GM10266 (cell line): ENCODE results near the gene ARHGAP12.

Source experiments
- DNase-seq: peaks from one replicate; pipeline ENCODE4 v3.0.0; 2012; ENCODE audit errors: extremely low spot score
- TF ChIP-seq, protein P1 (sequence below): IDR thresholded peaks from 2 replicates; pipeline ENCODE4 v1.5.1; 2012; ENCODE audit warnings: mild to moderate bottlenecking, low read depth; ENCODE audit not compliant: control insufficient read depth, insufficient read depth; ENCODE audit errors: missing control alignments

The ARHGAP12 gene

DNA sequence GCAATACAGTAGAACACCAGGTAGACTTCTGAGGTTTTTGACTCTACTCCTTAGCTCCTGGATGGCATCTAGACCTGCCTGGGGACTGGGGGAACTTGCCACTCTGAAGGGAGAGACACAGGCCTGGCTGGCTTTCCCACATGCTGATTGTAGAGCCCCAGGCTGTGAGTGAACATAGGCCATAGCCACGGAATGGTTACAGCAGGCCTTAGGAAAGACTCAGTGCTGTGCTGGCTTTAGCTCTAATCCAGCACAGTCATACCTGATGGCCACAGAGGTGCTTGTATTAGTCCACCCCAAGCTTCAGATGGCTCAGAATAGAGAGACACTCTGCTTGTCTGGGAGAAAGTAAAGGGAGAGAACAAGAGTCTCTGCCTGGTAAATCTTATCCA, 35.0 kb upstream of the ARHGAP12 start:
- TF ChIP-seq, protein P1, sequence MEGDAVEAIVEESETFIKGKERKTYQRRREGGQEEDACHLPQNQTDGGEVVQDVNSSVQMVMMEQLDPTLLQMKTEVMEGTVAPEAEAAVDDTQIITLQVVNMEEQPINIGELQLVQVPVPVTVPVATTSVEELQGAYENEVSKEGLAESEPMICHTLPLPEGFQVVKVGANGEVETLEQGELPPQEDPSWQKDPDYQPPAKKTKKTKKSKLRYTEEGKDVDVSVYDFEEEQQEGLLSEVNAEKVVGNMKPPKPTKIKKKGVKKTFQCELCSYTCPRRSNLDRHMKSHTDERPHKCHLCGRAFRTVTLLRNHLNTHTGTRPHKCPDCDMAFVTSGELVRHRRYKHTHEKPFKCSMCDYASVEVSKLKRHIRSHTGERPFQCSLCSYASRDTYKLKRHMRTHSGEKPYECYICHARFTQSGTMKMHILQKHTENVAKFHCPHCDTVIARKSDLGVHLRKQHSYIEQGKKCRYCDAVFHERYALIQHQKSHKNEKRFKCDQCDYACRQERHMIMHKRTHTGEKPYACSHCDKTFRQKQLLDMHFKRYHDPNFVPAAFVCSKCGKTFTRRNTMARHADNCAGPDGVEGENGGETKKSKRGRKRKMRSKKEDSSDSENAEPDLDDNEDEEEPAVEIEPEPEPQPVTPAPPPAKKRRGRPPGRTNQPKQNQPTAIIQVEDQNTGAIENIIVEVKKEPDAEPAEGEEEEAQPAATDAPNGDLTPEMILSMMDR: no peak
- no peak for DNase-seq

DNA sequence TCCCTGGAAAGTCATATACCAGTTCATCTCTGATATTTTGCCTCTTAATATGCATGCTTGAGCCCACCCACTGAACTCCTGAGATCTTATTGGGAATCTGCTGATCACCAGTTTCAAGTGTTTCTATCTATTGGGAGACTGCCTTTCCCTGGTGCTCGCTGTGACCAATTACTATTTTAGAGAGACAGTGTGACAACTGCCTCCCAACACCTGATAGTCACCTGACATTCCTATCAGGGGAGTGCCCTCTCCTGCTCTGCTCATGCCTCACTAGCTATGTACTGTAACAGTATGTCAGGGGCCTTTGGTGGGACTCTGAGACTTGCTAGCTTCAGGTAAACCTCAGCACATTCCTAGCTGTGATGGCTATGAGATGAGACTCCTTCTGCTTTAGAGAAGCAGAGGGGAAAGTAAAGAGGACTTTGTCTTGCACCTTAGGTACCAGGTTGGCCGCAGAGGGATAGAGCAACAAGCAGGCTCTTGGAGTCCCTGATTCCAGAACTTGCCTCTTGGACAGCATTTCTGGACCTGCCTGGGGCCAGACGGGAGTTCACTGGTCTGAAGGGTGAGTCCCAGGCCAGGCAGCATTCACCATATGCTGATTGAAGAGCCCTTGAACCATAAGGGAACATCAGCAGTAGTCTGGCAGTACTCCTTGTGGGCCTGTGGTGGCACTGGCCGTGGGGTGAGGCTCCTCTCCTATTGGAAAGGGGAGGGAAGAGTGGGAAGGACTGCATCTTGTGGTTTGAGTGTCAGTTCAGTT, 34.4 kb upstream of the ARHGAP12 start:
- DNase-seq: no peak
- TF ChIP-seq, protein P1: no peak

DNA sequence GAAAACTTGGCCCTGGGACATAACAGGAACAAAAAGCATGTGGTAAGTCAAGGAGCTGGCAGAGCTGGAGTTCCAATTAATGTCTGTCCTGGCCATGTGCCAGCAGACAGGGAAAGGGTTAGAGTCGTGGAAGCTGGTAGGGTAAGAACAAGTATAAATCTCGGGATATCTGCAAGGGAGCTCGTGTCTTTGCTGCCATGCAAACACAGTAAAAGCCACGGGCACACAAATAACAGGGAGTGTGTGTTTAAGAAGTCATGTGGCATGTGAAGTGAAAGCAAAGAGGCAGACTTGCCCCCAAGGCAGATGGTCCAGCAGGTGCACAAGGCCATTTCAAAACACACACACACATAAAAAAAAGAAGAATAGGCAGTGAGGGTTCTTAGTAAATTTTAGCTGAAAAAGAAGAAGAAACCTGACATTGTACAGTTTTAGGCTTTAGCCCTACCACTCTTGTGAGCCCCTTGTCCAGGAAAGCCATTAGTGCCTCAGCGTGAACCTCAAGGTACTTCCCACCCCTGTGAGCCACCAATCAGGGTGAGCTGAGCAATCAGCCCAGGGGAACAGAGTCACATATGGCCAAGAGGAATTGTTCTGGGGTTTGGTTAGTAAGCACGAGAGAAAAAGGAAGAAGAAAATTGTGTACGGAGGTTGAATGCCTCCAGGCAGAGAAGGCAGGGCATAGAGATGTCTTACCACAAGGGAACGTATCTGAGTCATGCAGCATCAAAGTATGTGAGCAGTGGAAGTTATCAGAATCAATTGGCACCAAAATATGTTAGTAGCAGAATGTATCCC, 32.8 kb upstream of the ARHGAP12 start:
- DNase-seq: peak; percentile 28
- TF ChIP-seq, protein P1: no peak

DNA sequence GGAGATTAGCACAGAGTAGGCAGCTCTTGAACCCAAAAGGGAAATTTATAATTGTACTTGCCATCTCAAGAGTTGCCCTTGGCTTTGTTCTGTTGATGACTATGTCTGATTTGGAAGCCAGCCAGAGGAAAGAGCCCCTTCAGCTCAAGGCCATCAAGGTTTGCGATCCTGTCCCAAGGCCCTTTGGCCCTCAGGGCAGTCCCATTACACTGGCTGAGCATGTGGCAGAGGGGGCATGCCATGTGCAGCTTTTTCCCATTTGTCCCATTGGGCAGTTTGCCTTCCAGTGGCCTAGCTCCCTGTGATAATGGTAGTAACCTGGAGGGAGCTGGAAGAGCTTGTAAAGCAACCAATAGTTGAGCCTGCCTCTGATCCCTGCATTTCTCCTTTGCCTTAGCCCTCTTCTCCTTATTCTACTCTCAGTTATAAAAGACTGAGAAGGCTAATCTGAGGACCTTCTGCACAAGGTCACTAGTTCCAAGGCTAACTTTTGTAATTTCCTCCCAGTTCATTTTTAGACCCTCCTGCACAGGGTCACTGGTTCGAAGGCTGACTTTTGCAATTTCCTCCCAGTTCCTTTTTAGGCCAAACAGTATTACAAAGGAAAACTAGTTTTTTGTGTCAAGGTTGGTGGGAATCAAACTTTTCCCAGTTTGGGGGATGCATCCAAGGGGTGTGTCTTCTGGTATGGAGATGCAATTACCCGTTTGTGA, 31.0 kb upstream of the ARHGAP12 start:
- DNase-seq: no peak
- TF ChIP-seq, protein P1: no peak

DNA sequence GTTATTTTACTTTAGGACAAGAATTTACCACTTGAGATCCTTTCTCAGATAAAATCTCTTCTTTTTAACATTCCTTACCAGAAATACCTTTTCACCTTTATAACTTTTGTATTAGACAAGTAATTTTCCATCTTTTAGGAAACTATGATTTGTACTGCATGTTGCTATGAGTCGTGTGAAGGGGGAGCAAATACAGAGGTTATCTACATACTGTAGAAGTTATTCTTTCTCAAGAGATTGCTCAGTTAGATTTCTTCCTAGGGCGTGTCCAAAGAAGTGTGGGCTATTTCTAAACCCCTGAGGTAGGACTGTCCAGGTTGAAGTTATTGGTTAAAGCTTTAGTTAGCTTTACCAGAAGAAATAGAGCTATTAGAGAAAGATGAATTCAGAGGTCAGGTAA, 30.2 kb upstream of the ARHGAP12 start:
- DNase-seq: no peak
- TF ChIP-seq, protein P1: no peak

DNA sequence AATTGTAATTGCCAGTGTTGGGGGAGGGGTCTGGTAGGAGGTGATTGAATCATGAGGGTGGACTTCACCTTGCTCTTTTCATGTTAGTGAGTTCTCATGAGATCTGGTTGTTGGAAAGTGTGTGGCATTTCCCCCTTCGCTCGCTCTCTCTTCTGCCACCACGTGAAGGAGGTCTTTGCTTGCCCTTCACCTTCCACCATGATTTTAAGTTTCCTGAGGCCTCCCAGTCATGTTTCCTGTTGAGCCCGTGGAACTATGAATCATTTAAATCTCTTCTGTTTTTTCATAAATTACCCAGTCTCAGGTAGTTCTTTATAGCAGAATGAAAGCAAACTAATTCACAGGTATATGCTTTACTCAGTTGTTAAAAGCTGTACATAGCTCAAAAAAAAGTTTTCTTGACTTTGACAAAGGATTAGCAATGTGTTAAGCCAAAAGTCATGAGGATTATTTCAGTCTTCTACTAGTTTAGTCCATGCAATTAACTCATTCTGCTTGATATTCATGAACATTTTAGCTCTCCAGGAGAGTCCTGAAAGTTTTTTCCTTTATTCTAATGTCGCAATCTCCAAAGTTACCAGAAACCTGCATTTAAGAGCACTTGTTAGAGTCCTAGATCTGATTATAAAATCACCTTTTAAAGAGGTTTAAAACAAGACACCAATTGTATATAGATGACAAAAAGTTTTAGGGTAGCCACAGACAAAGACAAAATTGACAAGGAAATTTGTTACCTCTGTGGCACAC, 27.7 kb upstream of the ARHGAP12 start:
- TF ChIP-seq, protein P1: no peak
- DNase-seq: no peak
